ENCODE data around the gene TUBB4B. TPM values are rescaled to one million over a fixed set of nuclear protein-coding genes. Genes with fewer than 3 reads are reported as not detected.

TUBB4B gene
- polyA plus RNA-seq, 2 of the 4 experiments (the other 2 are of a cell fraction), result 256 to 671 TPM

DNA sequence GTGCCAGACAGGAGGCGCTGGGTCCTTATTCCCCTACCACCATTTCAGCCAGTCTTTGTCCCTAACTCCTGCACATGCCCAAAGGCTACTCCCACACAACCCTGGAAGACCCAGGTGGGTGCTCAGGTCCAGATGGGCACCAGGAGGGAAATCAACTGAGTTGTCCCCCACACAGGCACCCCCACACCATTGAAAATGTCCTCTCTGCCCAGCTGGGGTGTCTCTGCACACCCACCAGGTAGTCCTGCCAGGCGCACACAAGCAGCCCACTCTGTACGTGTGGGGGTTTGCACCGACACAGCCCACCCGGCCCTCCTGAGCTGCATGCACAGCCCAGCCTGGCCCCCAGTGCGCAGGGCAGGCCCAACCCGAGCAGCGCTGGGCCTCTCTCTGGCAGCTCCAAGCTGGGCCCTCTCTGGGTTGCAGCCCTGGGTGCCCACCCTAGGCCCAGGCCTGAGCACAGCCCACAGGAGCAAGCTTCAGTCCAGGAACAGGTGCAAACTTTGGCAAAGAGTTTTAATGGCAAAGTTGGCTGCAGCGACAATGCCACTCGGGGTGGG is 21.2 kb upstream of the TUBB4B start:
- Histone ChIP-seq H3K9me3 (no peaks in the 10 kb centered on the region), H3K4me3 (no peak overlapping the region), H3K4me1 (peaks cover 46% of the 10 kb centered on the region), H3K4me2 (no peak overlapping the region), H3K27ac (no peak overlapping the region)
- POLR2A ChIA-PET, result interaction anchor here (1.6 kb wide), 1 partner anchor 21 kb away, joined by 6 read pairs; the partner anchor contains the start of gene TUBB4B
- CTCF ChIA-PET, result interaction anchor here (1.4 to 9.9 kb wide), 6 partner anchors 10 to 171 kb away, joined by 4 to 113 read pairs (median 11); partner anchors contain the start of gene TUBB4B
- TF ChIP-seq POLR2AphosphoS2 (conservative IDR thresholded peaks at IDR 0.05; ENCODE audit: low read length), result 0 out of 2 replicates have a peak, but pooled peaks have one; percentile 40
- TF ChIP-seq, protein P1, sequence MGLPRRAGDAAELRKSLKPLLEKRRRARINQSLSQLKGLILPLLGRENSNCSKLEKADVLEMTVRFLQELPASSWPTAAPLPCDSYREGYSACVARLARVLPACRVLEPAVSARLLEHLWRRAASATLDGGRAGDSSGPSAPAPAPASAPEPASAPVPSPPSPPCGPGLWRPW (IDR thresholded peaks at IDR 0.05), result no peak
- TF ChIP-seq, protein P2, sequence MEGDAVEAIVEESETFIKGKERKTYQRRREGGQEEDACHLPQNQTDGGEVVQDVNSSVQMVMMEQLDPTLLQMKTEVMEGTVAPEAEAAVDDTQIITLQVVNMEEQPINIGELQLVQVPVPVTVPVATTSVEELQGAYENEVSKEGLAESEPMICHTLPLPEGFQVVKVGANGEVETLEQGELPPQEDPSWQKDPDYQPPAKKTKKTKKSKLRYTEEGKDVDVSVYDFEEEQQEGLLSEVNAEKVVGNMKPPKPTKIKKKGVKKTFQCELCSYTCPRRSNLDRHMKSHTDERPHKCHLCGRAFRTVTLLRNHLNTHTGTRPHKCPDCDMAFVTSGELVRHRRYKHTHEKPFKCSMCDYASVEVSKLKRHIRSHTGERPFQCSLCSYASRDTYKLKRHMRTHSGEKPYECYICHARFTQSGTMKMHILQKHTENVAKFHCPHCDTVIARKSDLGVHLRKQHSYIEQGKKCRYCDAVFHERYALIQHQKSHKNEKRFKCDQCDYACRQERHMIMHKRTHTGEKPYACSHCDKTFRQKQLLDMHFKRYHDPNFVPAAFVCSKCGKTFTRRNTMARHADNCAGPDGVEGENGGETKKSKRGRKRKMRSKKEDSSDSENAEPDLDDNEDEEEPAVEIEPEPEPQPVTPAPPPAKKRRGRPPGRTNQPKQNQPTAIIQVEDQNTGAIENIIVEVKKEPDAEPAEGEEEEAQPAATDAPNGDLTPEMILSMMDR (IDR thresholded peaks at IDR 0.05), result no peak
- DNase-seq (ENCODE audit: low read depth in 1 of 2, low spot score in 1 of 2) (no peak), FAIRE-seq (no peak), ATAC-seq (no peak)
- 96% methylated on average over 7 of the region's 10 CpGs for WGBS (ENCODE audit: missing lambda C conversion rate)

DNA sequence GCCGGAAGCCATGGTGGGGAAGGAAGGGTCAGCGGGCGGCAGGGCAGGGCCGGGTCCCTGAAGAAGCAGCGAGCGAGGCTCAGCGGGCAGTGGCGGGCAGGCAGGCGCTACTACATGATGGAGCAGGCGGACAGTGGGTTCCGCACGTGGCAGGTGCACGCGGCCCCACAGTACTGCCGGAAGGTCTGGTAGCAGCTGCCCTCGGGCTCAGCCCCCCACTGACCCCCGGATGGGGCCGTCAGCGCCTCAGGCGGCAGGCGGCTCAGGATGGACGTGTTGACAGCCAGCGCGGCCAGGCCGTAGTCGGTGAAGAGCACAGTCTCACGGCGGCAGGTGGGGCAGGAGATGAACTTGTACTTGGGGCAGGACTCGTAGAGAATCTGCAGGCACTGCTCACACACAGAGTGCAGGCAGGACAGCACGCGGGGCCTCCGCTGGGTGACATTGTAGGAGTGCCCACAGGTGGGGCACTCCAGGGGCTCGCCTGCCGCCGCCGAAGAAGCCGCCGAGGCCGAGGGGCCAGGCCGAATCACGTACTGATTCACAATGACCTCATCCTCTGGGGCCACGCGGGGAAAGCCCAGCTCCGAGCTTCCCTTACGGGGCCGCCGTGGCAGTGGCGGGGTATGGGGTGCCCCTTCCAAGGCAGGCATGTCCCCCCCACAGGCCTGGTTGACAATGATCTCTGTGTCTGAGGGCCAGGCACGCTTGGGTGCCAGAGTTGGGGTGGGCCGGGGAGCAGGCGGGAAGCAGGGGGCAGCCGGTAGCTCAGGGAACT is 20.6 kb upstream of the TUBB4B start:
- 96% methylated on average over 41 of the region's 52 CpGs for WGBS (ENCODE audit: missing lambda C conversion rate)
- Histone ChIP-seq H3K9me3 (no peaks in the 10 kb centered on the region), H3K4me3 (no peak overlapping the region), H3K4me1 (peaks cover 52% of the 10 kb centered on the region), H3K4me2 (no peak overlapping the region), H3K27ac (no peak overlapping the region)
- ChIA-PET CTCF (interaction anchor here (2.3 to 9.9 kb wide), 4 partner anchors 16 to 100 kb away, joined by 9 to 113 read pairs (median 42); partner anchors contain the start of gene TUBB4B), POLR2A (interaction anchor here (1.4 kb wide), 1 partner anchor 20 kb away, joined by 4 read pairs; no protein-coding TSS in a partner anchor)
- no peak for FAIRE-seq
- TF ChIP-seq RNF2 (IDR thresholded peaks at IDR 0.05; ENCODE audit: borderline replicate concordance, low read depth) (no peak), MAFK (IDR thresholded peaks at IDR 0.05; ENCODE audit: partially characterized antibody) (no peak), HOXB5 (CRISPR knock-in tag; IDR thresholded peaks at IDR 0.05) (no peak), RFX5 (IDR thresholded peaks at IDR 0.05) (no peak)
- TF ChIP-seq, protein P3, sequence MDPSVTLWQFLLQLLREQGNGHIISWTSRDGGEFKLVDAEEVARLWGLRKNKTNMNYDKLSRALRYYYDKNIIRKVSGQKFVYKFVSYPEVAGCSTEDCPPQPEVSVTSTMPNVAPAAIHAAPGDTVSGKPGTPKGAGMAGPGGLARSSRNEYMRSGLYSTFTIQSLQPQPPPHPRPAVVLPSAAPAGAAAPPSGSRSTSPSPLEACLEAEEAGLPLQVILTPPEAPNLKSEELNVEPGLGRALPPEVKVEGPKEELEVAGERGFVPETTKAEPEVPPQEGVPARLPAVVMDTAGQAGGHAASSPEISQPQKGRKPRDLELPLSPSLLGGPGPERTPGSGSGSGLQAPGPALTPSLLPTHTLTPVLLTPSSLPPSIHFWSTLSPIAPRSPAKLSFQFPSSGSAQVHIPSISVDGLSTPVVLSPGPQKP (IDR thresholded peaks at IDR 0.05; ENCODE audit: low read depth, low read length), result no peak
- no peak for DNase-seq (ENCODE audit: low read depth in 1 of 2, low spot score in 1 of 2)
- no peak for ATAC-seq

DNA sequence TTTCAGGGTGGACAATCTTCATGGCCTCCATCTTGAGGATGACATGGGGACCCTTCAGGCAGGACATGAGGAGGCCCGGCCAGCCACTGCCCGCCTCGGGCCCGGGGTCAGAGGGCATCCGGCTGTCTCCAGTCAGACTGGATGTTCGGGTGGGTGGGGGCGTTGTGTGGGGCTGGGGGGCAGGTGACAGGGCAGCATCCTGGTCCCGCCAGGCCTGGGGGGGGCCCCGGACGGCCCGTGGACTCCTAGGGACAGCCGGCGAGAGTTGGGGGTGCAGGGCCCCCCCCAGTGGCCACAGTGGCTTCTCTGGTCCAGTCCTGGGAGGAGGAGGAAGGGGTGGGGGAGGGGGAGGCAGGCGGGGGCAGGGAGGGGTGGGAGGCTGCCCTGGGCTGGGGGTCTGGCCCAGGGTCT is 20.0 kb upstream of the TUBB4B start:
- CTCF ChIA-PET, result interaction anchor here (9.0 to 9.9 kb wide), 2 partner anchors 16 to 101 kb away, joined by 71 to 113 read pairs; partner anchors contain the start of gene TUBB4B
- Histone ChIP-seq H3K9me3 (no peaks in the 10 kb centered on the region), H3K4me2 (peak overlapping the region; percentile 82; the same call in 2 of the 3 replicates), H3K4me3 (no peak overlapping the region), H3K4me1 (peaks cover 58% of the 10 kb centered on the region), H3K27ac (peak overlapping the region in 1 of 2 experiments; percentile 89; a peak in 3 of 6 replicates)
- ATAC-seq (no peak), FAIRE-seq (no peak), DNase-seq (ENCODE audit: low read depth in 1 of 2, low spot score in 1 of 2) (no peak)
- TF ChIP-seq, protein P4, sequence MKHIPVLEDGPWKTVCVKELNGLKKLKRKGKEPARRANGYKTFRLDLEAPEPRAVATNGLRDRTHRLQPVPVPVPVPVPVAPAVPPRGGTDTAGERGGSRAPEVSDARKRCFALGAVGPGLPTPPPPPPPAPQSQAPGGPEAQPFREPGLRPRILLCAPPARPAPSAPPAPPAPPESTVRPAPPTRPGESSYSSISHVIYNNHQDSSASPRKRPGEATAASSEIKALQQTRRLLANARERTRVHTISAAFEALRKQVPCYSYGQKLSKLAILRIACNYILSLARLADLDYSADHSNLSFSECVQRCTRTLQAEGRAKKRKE (CRISPR knock-in tag; IDR thresholded peaks at IDR 0.05; ENCODE audit: low read depth), result no peak
- TF ChIP-seq JUN (IDR thresholded peaks at IDR 0.05), result no peak
- TF ChIP-seq KDM5A (IDR thresholded peaks at IDR 0.05), result no peak
- no peak for TF ChIP-seq FOXS1 (CRISPR knock-in tag; IDR thresholded peaks at IDR 0.05)
- no peak for TF ChIP-seq POLR2A (IDR thresholded peaks at IDR 0.05; ENCODE audit: low read length)
- TF ChIP-seq GATA3 (IDR thresholded peaks at IDR 0.05; ENCODE audit: borderline replicate concordance), result no peak
- TF ChIP-seq MAZ (IDR thresholded peaks at IDR 0.05; ENCODE audit: borderline replicate concordance, low read depth, low read length), result no peak
- TF ChIP-seq RARB (CRISPR knock-in tag; IDR thresholded peaks at IDR 0.05), result no peak
- no peak for TF ChIP-seq PHF8 (IDR thresholded peaks at IDR 0.05; ENCODE audit: borderline replicate concordance, low read depth)
- TF ChIP-seq RFX5 (IDR thresholded peaks at IDR 0.05), result no peak
- TF ChIP-seq NR3C1 (IDR thresholded peaks at IDR 0.05), result no peak
- no peak for TF ChIP-seq NFE2L2 (conservative IDR thresholded peaks at IDR 0.05; ENCODE audit: low read length)
- no peak for TF ChIP-seq HOXB5 (CRISPR knock-in tag; IDR thresholded peaks at IDR 0.05)
- TF ChIP-seq HOXA7 (CRISPR knock-in tag; IDR thresholded peaks at IDR 0.05), result no peak
- TF ChIP-seq, protein P5, sequence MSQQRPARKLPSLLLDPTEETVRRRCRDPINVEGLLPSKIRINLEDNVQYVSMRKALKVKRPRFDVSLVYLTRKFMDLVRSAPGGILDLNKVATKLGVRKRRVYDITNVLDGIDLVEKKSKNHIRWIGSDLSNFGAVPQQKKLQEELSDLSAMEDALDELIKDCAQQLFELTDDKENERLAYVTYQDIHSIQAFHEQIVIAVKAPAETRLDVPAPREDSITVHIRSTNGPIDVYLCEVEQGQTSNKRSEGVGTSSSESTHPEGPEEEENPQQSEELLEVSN (IDR thresholded peaks at IDR 0.05; ENCODE audit: borderline replicate concordance, low read depth), result no peak
- no peak for TF ChIP-seq RNF2 (IDR thresholded peaks at IDR 0.05; ENCODE audit: borderline replicate concordance, low read depth)
- 96% methylated on average over 5 of the region's 14 CpGs for WGBS (ENCODE audit: missing lambda C conversion rate)
- POLR2A ChIA-PET, result interaction anchor here (1.4 kb wide), 1 partner anchor 19 kb away, joined by 4 read pairs; no protein-coding TSS in a partner anchor

Measured in A549 (cell line).